ENCODE data around the gene ADAMTSL4.
A peak's percentile ranks its signal among the peaks of the same experiment; 100 is the strongest.
"Not testable (repeated sequence)": the region's sequence is repeated elsewhere in the genome, so short reads cannot be mapped to it uniquely, and the experiment has no call there.

ADAMTSL4 gene

GRCh38 chr1:150555971-150556865, 7.0 kb downstream of the ADAMTSL4 start:
- no peak for DNase-seq

GRCh38 chr1:150557065-150557600, 7.9 kb downstream of the ADAMTSL4 start:
- DNase-seq = no peak

GRCh38 chr1:150557813-150558212, 8.6 kb downstream of the ADAMTSL4 start:
- DNase-seq = no peak

- no peak for DNase-seq
Measured at GRCh38 chr1:150558303-150558704, 9.1 kb downstream of the ADAMTSL4 start.

- no peak for DNase-seq
Measured at GRCh38 chr1:150558761-150559655, 9.8 kb downstream of the ADAMTSL4 start.

GRCh38 chr1:150559656-150560010, 10.4 kb downstream of the ADAMTSL4 start:
- no peak for DNase-seq

- DNase-seq = no peak
Measured at GRCh38 chr1:150560011-150560438, 10.8 kb downstream of the ADAMTSL4 start.

GRCh38 chr1:150560576-150561253, 11.5 kb downstream of the ADAMTSL4 start:
- DNase-seq = peak; percentile 84

GRCh38 chr1:150561254-150561973, 12.2 kb downstream of the ADAMTSL4 start:
- DNase-seq = peak; percentile 84

GRCh38 chr1:150561974-150562445, 12.8 kb downstream of the ADAMTSL4 start:
- DNase-seq = peak; percentile 66

- DNase-seq = no peak
Measured at GRCh38 chr1:150562446-150563339, 13.5 kb downstream of the ADAMTSL4 start.

- DNase-seq = no peak
Measured at GRCh38 chr1:150563340-150564038, 14.3 kb downstream of the ADAMTSL4 start.

GRCh38 chr1:150564051-150564991, 15.1 kb downstream of the ADAMTSL4 start:
- DNase-seq = no peak

- DNase-seq = not testable (repeated sequence)
Measured at GRCh38 chr1:150565240-150565991, 16.2 kb downstream of the ADAMTSL4 start.

GRCh38 chr1:150566589-150567340, 17.6 kb downstream of the ADAMTSL4 start:
- DNase-seq = no peak

- no peak for DNase-seq
Measured at GRCh38 chr1:150567341-150567716, 18.1 kb downstream of the ADAMTSL4 start.
